Naive thymus-derived CD8-positive, alpha-beta T cell (primary cell): ENCODE results near the gene IL12RB2. TPM values are rescaled to one million over a fixed set of nuclear protein-coding genes. Genes with fewer than 3 reads are reported as not detected.
"Not testable (repeated sequence)": the region's sequence is repeated elsewhere in the genome, so short reads cannot be mapped to it uniquely, and the experiment has no call there.

ENCODE experiments used
- ATAC-seq, 2 donors: fragments of 150-1000 bp; cut with Tn5 transposase in 1 of 2; sonication (Bioruptor Pico), chemical (Tn5 transposase) in 1 of 2; 1 replicate in 1 of 2; 2 replicates in 1 of 2; pipeline ENCODE4 v1.10.0; 2021; ENCODE audit warnings: mild to moderate bottlenecking in 2 of 2, moderate library complexity in 2 of 2
- POLR2A ChIA-PET: fragments of 350-600 bp; sonication (Branson Sonifier 250); formaldehyde crosslinking; loops from one replicate; lab custom pipeline; 2021; ENCODE audit warnings: antibody characterized with exemption; lab: Charles Lee
- DNase-seq, 10 donors: peaks; one replicate each; pipeline versions ENCODE4 v3.0.0 to v3.0.0-alpha.2; 2020 to 2022
- H3K27ac Mint-ChIP-seq, 10 donors: one replicate each; pipeline ENCODE4 v1.8.0; 2020 to 2022; ENCODE audit warnings: mild to moderate bottlenecking in 10 of 10, mixed read lengths in 10 of 10, moderate library complexity in 4 of 10, inconsistent platforms in 1 of 10
- H3K27me3 Mint-ChIP-seq, 5 donors: one replicate each; pipeline ENCODE4 v1.8.0; 2021 to 2022; ENCODE audit warnings: mixed read lengths in 5 of 5
- H3K36me3 Mint-ChIP-seq, 3 donors: one replicate each; pipeline ENCODE4 v1.8.0; 2020 to 2022; ENCODE audit warnings: mixed read lengths in 3 of 3, mild to moderate bottlenecking in 2 of 3, inconsistent platforms in 1 of 3
- H3K4me1 Mint-ChIP-seq, 4 donors: one replicate each; pipeline ENCODE4 v1.8.0; 2021 to 2022; ENCODE audit warnings: mixed read lengths in 4 of 4
- H3K4me3 Mint-ChIP-seq, 10 donors: one replicate each; pipeline ENCODE4 v1.8.0; 2020 to 2022; ENCODE audit warnings: mild to moderate bottlenecking in 10 of 10, mixed read lengths in 10 of 10, moderate library complexity in 6 of 10, inconsistent platforms in 1 of 10
- H3K9me3 Mint-ChIP-seq, 9 donors: one replicate each; pipeline ENCODE4 v1.8.0; 2020 to 2022; ENCODE audit warnings: mixed read lengths in 9 of 9, mild to moderate bottlenecking in 3 of 9, inconsistent platforms in 1 of 9, moderate library complexity in 1 of 9
- polyA plus RNA-seq, 3 donors: library from polyadenylated mRNA; unstranded; fragments of 300-500 nt; fragmentation: Illumina TruSeq; gene quantifications; one replicate each; pipeline ENCODE4 v1.2.3, GENCODE V29; 2021
- total RNA-seq, 8 experiments: library from RNA in 2 of 8; stranded (reverse) in 2 of 8; gene quantifications; one replicate each; pipeline ENCODE4 v1.2.3 and lab custom pipeline; 2021 to 2026

Gene IL12RB2
- total and polyA plus RNA-seq, 5 experiments from 2014 or later: 0.11 to 0.52 (median 0.11) TPM; not detected in 2

- DNase-seq, ATAC-seq, H3K27ac Mint-ChIP-seq, H3K4me3 Mint-ChIP-seq, POLR2A ChIA-PET, H3K36me3 Mint-ChIP-seq, H3K9me3 Mint-ChIP-seq: not testable (repeated sequence)
- Mint-ChIP-seq H3K4me1 (peaks cover 0 to 11% (median 7%) of the 10 kb centered on the region in 4 donors), H3K27me3 (peaks cover 0 to 10% (median 0%) of the 10 kb centered on the region in 5 donors)
Measured at GRCh38 chr1:67446014-67446413, 138.3 kb downstream of the IL12RB2 start.

Other genes with a start within 250 kb of the IL12RB2 start
- not detected for gene C1orf141, start 172.9 kb upstream of the IL12RB2 start, total RNA-seq
- not detected for gene C1orf141, start 172.9 kb upstream of the IL12RB2 start, polyA plus RNA-seq
- gene IL23R, start 141.4 kb upstream of the IL12RB2 start, total RNA-seq: not detected
- gene IL23R, start 141.4 kb upstream of the IL12RB2 start, polyA plus RNA-seq: not detected
- 100 to 1,000 TPM; 171 to 180 TPM for gene SERBP1, start 122.5 kb downstream of the IL12RB2 start, total RNA-seq
- 100 to 1,000 TPM; 130 to 156 (median 153) TPM for gene SERBP1, start 122.5 kb downstream of the IL12RB2 start, polyA plus RNA-seq